Measurements from ENCODE around the gene CTRB1.
"Not testable (repeated sequence)": the region's sequence is repeated elsewhere in the genome, so short reads cannot be mapped to it uniquely, and the experiment has no call there.

Gene CTRB1

DNA sequence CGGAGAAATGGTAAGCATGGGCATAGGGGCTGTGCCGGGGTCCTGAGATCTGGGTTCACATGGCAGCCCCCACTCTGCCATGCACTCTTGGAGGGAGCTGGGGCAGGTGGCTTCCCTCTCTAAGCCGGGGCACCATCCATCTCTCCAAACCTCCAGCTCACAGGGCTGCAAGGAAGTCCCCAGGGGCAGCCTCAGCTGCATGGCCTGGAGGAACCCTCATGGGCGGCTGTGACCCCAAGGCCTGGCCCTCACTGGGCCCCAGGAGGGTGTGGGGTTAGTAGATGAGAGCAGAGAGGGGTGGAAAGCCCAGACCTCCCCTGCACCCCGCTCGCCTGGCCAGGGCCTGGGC lies 14.4 kb upstream of the CTRB1 start:
- no peak for DNase-seq (ENCODE audit: low spot score)

DNA sequence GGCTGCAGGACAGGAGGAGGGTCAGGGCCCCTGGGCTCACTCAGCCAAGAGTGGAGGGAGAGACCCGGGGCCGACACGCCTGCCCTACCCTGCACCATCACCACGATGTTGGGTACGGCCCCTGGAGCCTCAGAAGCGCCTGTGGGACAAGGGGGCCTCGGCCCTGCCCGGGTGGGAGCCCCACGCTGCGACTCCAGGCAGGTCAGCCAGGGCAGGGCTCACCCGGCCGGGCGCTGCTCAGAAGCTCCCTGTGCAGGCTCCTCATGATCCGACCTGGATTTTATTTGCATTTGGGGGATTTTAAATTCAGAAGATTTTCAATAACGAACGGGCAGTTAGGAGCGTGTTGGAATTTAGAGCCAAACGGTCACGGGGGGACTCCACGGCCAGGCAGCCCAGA lies 13.9 kb upstream of the CTRB1 start:
- DNase-seq (ENCODE audit: low spot score): not testable (repeated sequence)

DNA sequence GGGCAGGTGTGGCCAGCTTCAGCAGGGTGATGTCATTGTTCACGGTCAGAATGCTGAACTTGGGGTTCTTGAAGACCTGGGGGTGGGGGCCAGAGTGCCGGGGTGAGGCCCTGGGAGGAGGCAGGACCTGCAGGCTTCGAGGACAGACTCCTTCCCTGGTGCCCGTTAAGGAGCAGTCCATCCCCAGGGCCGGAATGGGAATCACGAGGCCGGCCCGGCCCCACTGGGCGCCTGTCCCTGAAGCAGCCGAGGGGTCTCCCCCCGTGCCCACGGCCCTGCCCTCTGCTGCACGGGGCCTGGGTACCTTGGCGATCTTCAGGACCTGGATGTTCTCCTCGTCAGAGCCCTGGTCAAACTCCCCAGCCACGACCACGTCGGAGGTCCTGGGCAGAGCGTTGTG lies 13.3 kb upstream of the CTRB1 start:
- DNase-seq (ENCODE audit: low spot score): not testable (repeated sequence)

DNA sequence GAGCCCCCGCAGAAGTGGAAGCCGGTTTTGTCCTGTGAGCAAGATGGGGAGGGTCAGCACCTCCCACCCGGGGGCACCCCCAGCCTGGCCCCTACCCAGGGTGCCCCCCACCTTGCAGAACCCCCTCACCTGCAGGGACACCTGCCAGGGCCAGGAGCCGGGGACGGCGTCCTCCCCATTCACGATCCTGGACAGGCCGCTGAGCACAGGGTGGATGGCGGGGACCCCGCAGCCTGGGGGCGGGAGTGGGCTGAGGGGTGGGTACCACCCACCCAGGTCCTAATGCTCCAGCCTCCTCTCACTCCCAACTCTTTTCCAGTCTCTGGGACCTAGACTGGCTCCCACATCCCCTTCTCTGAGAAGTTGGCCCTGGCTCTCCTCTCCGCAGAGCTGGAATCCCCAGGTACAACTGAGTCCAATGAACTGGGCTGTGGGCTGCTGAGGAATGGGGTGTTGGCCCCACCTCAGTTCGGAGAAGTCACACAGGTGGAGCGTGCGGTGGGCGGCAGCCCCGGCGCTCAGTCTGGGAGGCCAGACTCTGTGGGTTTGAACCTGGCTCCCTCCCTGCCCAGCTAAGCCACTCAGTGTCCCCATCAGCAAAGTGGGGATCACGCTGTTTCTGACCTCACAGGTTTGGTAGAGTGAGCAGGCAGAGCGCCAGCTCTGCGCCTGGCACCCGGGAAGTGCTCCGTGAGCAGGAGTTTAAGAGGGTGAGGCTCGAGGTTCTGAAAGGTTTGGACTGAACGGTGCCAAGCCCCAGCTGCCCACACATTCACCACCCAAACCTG lies 12.6 kb upstream of the CTRB1 start:
- not testable (repeated sequence) for DNase-seq (ENCODE audit: low spot score)

DNA sequence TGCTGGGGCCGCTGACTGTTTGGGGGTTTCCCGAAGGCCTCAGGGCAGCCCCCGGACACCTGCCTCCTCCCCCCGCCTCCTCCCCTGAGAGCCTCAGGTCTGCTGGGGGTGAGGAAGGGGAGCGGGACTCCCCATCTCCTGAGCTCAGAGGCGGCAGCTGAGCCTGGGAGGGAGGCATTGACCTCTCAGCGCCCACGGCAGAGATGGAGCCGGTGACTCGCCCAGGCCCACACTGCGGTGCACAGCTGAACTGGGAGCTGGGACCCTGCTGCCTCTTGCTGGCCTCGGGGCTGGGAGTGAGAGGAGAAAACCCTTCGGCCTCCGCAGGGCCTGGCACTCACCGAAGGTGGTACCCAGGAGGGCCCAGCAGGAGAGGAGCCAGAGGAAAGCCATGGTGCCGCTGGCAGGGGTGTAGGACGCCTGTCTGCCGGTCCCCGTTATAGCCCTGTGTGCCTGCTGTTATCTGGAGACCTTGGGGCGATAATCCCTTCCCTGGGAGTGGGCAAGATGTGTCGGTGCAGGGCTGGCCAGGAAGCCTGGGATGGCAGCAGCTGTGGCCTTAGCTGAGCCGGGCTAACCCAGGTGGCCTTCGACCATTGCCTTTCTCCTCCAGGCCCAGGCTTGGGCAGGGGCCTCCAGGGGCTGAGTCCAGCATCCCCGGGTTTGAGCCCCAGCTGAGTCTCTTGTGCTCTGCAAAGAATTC lies 11.9 kb upstream of the CTRB1 start, which contains the start of gene CTRB2:
Gene CTRB2 (minus strand): TSS at position 413 of the 703 bp plus-strand sequence. CDS start 20 bp downstream, at position 393.
- no peak for DNase-seq (ENCODE audit: low spot score)

DNA sequence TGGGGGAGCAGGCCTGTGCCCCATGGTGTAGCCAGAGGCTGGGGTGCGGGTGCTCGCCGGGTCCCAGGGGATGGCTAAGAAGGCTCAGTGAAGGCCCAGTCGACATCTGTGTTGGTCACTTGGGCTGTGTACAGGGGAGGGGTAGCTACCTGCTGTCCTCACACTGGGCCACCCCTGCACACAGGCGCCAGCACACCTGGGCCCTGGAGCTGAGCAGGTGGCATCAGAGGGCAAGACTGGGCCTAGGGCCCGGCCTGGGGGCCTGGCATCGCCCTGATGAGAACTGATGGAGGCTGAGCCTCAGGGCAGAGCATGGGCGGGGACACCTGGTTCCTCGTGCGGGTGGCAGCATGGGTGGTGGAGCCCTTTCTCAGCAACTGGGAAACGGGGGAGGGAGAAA lies 11.0 kb upstream of the CTRB1 start:
- no peak for DNase-seq (ENCODE audit: low spot score)

DNA sequence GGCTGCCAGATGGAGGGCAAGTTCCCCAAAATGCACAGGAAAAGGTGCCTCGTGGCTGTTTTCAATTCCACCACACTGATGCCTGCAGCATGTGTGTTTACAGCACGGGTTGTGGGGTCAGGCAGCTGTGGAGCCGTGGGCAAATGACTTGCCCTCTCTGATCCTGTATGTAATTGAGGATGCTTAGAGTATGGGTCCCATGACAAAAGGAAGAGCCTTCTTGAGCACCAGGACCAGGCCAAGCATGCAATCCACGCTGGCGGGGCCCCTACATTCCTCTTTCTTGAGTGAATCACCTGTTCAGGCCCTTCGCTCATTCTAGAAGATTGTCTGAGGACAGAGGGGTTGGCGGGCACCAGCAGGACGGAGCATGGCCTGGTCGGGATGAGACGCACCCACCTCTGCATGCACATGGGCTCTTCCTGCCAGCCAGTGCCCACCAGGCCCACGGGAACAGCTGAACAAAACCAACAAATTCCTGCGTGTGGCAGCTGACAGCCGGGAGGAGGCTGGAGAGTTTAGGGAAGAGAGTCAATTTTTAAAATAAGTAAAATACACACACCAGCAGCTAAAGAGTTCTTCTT lies 10.5 kb upstream of the CTRB1 start:
- no peak for DNase-seq (ENCODE audit: low spot score)

DNA sequence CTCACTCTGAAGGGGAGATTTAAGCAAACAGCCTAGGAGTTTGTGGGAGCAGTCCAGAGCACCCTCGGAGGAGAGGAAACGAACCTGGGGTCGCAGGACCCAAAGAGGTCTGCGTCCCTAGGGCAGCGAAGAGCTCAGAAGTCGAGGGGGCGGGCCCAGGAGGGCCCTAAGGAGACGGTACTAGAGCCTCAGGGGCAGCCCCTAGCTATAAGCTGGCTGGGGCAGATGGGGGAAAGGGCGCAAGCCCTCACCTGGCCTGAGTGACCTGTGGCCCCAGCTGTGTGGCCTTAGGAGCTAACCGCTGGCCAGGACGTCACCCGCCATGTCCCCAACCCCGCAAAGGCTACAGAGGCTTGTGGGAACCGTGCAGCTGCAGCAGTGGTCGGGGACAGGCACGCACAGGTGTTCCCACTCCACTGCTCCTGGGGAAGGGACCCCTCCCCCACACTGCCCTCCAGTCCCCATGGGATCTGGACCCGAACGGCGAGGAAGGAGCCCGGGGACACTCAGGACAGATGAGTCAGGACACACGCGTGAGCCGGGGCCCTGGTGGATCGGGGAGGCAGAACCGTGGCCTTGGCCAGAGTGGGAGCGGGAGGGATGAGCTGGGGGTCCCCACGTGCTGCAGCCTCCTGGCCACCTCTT lies 9.8 kb upstream of the CTRB1 start:
- DNase-seq (ENCODE audit: low spot score): no peak

DNA sequence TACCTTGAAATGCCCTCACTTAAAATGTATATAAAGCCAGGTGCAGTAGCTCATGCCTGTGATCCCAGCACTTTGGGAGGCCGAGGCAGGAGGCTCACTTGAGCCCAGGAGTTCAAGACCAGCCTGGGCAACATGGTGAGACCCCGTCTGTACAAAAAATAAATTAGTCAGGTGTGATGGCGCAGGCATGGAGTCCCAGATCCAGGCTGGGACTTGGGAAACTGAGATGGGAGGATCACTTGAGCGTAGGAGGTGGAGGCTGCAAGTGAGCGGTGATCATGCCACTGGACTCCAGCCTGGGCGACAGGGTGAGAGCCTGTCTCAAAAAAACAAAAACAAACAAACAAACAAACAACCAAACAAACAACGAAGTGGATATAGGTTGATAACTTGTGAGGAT lies 9.3 kb upstream of the CTRB1 start:
- not testable (repeated sequence) for DNase-seq (ENCODE audit: low spot score)

DNA sequence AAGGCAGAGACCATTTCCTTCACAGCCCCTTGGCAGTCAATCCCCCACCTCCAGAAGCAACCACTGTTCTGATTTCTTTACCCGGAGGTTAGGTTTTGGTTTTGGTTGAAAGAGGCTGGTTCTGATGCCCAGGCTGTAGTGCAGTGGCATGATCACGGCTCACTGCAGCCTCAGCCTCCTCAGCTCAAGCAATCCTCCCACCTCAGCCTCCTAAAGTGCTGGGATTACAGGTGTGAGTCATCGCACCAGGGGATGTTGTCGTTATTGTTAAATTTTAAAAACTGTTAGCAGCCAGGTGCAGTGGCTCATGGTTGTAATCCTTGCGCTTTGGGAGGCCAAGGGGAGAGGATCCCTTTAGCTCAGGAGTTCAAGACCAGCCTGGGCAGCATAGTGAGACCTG lies 8.8 kb upstream of the CTRB1 start:
- no peak for DNase-seq (ENCODE audit: low spot score)

DNA sequence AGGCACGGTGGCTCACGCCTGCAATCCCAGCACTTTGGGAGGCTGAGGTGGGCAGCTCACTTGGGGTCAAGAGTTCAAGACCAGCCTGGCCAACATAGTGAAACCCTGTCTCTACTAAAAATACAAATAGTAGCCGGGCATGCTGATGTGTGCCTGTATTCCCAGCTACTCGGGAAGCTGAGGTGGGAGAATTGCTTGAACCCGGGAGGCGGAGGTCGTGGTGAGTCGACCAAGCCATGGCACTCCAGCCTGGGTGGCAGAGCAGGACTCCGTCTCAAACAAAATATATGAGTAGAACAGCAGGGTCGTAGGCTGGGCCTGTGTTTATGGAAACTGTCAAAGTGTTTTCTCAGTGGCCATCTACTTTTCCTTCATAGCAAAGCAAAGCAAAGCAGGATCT lies 7.5 kb upstream of the CTRB1 start:
- DNase-seq (ENCODE audit: low spot score): not testable (repeated sequence)

DNA sequence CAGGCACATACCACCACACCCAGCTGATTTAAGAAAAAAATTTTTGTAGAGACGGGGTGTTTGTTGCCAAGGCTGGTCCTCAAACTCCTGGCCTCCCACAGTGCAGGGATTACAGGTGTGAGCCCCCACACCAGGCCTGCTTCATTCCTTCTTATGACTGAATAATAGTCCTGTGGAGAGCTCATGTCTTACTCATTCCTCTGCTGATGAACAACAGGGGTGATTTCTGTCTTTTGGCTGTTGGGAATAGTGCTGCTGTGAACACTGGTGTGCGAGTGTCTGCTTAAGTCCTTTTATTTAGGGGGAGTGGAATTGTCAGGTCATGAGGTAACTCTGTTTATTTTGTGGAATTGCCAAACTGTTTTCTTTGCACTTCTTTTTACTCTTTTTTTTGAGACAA lies 2.7 kb upstream of the CTRB1 start:
- DNase-seq (ENCODE audit: low spot score): no peak

DNA sequence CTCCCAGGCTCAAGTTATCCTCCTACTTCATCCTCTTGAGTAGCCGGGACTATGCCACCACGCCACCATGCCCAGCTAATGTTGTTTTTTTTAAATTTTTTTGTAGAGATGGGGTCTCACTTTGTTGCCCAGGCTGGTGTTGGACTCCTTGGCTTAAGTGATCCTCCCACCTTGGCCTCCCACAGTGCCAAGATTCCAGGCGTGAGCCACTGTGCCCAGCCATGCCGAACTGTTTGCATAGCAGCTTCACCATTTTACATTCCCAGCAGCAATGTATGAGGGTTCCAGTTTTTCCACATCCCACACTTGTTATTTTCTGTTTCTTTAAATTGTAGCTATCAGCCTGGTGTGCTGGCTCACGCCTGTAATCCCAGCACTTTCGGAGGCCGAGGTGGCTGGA lies 2.2 kb upstream of the CTRB1 start:
- DNase-seq (ENCODE audit: low spot score): no peak

DNA sequence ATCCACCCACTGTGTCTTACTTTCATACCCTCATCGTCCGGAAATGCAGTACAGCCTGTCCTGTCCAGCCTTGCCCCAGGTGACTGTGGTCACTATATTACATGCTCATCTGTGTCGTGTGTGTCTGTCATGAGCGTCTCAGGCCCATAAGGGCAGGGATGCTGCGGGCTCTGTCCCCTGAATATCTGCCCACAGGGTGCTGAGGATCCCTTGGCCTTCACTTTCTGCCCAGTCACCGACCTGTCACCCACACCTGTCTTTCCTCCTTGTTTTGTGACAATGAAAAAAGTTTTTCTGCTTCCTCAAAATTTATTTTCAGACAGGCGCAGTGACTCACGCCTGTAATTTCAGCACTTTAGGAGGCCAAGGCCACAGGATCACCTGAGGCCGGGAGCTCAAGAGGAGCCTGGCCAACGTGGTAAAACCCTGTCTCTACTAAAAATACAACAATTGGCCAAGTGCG lies 1.4 kb upstream of the CTRB1 start:
- no peak for DNase-seq (ENCODE audit: low spot score)

DNA sequence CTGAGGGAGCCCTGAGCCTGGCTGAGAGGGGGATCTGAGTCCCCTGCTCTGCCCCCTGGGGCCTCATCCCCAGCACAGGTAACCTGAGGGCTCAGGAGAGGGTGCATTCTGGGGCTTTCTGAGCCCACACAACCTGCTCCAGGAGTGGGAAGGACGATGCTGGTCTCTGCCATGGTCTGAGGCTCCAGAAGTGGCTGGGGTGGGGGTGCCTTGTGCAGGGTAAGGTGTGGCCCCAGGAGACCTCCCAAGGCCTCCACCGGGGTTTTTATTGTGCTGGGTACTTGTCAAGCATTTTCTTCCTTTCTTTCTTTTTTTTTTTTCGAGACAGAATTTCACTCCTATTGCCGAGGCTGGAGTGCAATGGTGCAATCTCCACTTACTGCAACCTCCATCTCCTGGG lies 300 bp downstream of the CTRB1 start:
- DNase-seq (ENCODE audit: low spot score): no peak

DNA sequence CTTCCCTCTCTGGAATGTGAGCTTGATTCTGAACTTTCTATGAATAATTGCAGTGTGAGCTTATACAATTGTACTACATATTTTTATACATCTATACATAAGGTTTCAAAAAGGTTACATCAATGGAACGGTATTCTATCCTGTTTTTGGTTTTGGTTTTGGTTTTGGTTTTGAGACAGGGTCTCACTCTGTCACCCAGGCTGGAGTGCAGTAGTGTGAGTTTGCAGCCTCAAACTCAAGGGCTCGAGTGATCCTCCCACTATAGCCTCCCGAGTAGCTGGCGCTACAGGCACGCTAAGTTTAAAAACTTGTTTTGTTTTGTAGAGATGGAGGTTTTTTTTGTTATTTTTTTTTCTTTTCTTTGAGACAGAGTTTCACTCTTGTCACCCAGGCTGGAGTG lies 1.1 kb downstream of the CTRB1 start:
- DNase-seq (ENCODE audit: low spot score): no peak

DNA sequence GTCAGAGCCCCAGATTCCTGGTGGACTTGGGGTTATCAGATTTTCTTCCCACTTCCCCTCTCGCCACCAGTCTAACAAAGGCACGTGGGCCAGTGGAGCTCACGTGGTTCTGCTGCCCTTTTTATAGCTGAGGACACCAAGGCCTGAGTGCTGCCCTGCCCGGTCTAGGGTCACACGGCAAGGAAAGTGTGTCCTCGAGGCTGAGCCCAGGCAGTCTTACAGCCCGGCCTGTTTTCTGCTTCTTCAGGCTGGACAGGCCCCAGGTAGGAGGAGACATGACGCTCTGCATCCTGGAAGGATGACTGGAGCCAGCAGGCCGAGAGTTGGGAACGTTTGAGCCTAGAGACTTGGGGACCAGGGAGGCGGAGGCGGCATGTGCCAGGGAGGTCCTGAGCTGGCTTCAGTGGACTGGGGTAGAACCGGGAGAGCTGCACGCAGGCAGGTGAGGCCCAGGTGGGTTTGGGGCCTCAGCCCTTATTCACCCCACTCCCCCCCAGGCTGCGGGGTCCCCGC lies 3.5 kb downstream of the CTRB1 start:
- DNase-seq (ENCODE audit: low spot score): no peak

DNA sequence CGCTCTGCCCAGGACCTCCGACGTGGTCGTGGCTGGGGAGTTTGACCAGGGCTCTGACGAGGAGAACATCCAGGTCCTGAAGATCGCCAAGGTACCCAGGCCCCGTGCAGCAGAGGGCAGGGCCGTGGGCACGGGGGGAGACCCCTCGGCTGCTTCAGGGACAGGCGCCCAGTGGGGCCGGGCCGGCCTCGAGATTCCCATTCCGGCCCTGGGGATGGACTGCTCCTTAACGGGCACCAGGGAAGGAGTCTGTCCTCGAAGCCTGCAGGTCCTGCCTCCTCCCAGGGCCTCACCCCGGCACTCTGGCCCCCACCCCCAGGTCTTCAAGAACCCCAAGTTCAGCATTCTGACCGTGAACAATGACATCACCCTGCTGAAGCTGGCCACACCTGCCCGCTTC lies 4.3 kb downstream of the CTRB1 start:
- DNase-seq (ENCODE audit: low spot score): not testable (repeated sequence)

DNA sequence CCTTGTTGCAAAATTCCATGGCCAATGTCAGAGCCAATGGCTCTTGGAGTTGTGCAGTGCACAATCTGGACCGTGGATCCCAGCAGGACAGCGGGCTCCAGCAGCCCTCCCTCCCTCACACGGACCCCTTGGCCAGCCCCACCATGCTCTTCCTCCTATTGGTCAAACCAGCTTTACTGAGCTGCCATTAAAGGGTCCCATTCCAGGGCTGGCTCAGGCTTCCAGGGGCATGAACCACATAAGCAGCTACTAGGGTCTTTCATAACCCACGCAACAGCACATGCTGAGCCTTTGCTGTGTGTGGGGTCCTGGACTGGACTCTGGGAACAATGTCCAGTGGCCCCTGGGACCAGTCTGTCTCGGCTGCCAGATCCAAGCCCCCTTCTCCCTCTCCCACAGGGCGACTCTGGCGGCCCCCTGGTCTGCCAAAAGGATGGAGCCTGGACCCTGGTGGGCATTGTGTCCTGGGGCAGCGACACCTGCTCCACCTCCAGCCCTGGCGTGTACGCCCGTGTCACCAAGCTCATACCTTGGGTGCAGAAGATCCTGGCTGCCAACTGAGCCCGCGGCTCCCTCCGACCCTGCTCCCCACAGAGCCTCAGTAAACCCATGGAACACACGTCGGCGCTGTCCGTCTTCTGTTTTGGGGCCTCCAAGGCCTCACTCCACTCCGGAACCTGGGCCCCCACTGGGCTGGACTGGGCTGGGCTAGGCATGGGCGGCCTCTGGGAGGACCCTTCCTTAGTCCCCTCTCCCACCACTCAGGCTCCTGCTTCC lies 5.7 kb downstream of the CTRB1 start:
- DNase-seq (ENCODE audit: low spot score): no peak

DNA sequence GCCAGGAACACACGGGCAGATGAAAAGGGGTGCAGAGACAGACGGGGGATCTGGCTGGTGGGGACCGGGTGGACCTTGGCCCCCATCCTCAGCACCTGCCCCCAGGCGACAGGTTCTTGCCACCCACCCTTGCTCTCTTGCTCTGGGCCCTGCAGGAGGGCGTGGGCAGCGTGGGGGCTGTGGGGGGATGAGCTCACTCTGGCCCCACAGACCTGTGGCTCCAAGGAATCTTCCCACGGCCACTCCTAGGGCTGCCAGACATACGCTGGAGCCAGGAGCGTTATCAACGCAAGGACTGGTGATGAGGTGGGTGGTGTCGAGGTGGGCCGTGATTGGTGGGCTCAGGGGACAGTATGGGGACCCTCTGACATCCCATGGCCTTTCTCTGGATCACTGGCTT lies 6.3 kb downstream of the CTRB1 start:
- no peak for DNase-seq (ENCODE audit: low spot score)

DNA sequence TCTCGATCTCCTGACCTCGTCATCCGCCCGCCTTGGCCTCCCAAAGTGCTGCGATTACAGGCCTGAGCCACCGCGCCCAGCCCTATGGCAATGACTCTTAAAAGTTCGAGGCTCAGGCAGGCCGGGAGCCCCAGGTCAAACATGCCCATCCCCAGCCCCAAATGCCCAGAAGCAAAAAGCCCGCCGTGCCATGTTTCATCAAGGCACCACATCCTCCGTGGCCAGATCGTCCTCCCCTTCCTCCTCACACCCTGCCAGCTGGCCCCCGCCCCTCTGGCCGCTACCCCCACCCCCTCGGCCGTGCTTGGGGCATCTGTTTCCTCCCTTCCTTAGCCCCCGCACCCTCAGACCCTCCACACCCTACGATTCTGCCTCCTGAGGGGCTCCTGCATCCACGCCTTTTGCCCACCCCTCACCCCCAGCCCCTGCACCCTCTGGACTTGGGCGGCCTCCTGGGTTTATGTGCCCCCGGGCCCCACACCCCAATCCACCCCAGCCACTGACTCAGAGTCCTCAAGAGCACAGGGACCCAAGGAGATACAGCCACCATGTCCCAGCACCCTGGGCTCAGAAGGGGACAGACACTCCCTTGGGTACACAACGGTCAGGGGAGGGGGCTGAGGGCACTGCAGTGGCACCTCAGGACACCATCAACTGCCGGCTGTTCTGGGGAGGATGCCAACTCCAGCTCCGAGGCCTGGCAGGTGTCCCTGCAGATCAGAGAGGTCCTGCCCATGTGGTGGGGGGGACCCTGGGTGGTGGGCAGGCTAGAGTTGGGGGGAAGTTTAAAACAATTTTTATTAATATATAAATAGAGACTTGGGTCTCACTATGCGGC lies 7.1 kb downstream of the CTRB1 start:
- DNase-seq (ENCODE audit: low spot score): no peak
